Fibroblast of skin of left quadriceps (primary cell): ENCODE results near the gene EGR1.
"Not testable (repeated sequence)": the region's sequence is repeated elsewhere in the genome, so short reads cannot be mapped to it uniquely, and the experiment has no call there.

Source experiments
- DNase-seq, 2 experiments: peaks; one replicate each; pipeline ENCODE4 v3.0.0-alpha.2; 2013; ENCODE audit warnings: low read depth in 2 of 2

EGR1 gene

DNA sequence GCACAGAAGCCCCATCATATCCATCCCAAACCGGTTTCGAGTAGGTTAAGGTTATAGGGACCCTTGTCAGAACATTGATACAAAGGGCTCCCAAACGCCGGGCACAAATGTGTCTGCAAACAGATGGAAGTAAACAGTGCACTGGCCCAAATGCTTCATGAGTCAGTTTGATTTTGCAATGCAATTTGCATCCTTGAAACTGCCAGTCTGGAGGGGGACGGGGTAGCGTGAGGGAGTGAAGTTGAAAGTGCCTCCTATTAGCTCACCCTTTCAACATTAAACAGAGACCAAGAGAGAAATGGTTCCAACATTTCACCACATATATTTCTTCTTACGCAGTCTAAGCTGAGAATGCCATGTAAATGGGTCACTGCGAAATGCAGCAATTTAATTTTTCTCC is 42.2 kb downstream of the EGR1 start:
- not testable (repeated sequence) for DNase-seq

DNA sequence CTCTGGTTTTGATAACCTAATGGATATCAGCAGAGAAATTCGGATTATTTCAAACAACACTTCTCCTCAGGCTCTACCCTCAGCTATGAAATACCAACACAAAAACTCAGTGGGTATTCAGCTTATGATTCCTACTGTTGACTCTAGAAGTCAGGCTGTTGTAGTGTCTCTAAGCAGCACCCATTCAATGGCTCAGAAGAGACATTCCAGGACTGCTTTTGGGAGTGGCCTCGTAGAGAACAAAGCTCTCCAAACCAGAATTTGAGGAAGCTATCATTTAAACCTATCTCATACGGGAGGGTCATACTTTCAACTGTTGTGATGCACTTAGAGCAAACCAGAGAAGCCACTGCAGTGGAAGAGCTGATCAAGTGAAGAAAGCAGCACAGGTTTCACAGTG is 43.7 kb downstream of the EGR1 start:
- no peak for DNase-seq

DNA sequence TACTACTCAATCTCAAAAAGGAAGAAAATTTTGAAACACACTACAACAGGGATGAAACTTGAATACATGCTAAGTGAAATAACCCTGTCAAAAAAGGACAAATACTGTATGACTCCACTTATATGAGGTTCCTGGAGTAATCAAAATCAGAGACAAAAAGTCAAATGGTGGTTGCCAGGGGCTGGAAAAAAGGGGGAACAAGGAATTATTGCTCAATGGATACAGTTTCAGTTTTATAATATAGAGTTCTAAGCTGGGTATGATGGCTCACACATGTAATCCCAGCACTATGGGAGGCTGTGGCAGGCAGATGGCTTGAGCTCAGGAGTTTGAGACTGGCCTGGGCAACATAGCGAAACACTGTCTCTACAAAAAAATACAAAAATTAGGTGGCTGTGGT is 48.7 kb downstream of the EGR1 start:
- DNase-seq: no peak

DNA sequence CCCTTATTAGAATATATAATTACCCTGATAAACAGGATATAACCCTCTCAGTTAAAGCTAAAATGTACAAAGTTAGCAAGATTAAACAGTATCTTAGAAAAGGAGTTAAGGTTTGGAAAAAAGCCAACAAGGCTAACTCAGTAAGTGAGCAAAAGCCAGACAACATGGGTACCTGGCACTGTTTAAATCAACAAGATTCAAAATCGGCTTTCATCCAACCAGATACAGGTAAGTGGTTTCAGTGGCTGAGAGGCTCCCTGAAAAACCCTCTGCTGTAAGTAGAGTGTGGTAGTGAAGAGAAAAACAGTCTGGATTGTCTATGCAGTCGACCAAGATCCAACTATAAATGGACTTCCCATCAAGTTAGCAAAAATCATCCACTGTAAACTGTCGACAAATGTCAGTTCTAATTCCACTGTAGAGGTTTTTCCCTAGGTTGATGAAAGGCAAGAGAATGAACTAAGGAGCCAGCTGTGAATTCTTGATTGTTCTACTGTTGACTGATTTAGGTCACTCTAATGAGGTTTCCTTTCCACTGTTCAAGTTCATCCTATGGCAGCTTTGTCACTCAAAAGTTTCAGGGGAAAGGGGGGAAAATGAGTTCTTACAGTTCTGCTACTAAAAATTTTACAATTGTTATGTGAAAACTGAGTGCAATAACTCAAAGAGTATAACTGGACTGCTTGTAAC is 50.4 kb downstream of the EGR1 start:
- DNase-seq: no peak

DNA sequence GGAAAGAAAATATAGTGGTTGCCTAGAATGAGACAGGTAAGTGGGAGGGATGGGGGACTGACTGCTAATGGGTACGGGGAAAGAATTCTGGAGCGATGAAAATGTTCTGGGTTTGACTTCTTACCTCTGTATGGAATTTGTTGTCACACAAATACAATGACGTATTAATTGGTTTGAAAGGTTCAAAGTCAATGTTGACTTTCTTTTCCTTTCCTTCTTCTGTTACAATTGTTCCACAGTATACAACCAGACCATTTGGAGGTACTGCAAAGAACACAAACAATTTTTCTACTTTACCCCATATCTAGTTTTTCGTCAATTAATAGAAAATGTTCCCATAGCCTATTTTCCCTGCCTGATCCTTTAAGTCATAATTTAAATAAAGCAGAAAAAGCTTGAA is 52.2 kb downstream of the EGR1 start:
- DNase-seq: no peak
